ENCODE measurements around the gene ADO.

ADO gene

GRCh38 chr10:62811159-62811875 is 6.8 kb downstream of the ADO start:
- H3K9me3 ChIP-seq (ENCODE audit: control insufficient read depth in 1 of 2, low read length in 2 of 2) = no peaks in the 10 kb centered on the region
- no peak overlapping the region for H3K9ac ChIP-seq (ENCODE audit: low read depth in 1 of 2, low read length in 2 of 2)
- H3K27ac ChIP-seq (ENCODE audit: low read depth, low read length) = no peak overlapping the region
- H3K4me3 ChIP-seq (ENCODE audit: low read depth in 1 of 2, low read length in 2 of 2) = no peak overlapping the region
- H3K36me3 ChIP-seq (ENCODE audit: control insufficient read depth in 1 of 2, insufficient read depth in 2 of 2, low read length in 2 of 2) = no peaks in the 10 kb centered on the region
- H3K4me1 ChIP-seq (ENCODE audit: control insufficient read depth in 1 of 2, insufficient read depth in 2 of 2, low read length in 2 of 2) = peaks cover 30 to 31% of the 10 kb centered on the region in 2 donors
- peaks cover 22 to 23% of the 10 kb centered on the region in 2 donors for H3K27me3 ChIP-seq (ENCODE audit: control insufficient read depth in 1 of 2, insufficient read depth in 2 of 2, low read length in 2 of 2)

GRCh38 chr10:62812672-62813439 is 8.3 kb downstream of the ADO start:
- Histone ChIP-seq H3K27ac (ENCODE audit: low read depth, low read length) (no peak overlapping the region), H3K36me3 (ENCODE audit: control insufficient read depth in 1 of 2, insufficient read depth in 2 of 2, low read length in 2 of 2) (no peaks in the 10 kb centered on the region), H3K27me3 (ENCODE audit: control insufficient read depth in 1 of 2, insufficient read depth in 2 of 2, low read length in 2 of 2) (peaks cover 22 to 23% of the 10 kb centered on the region in 2 donors), H3K4me3 (ENCODE audit: low read depth in 1 of 2, low read length in 2 of 2) (no peak overlapping the region), H3K9ac (ENCODE audit: low read depth in 1 of 2, low read length in 2 of 2) (no peak overlapping the region), H3K9me3 (ENCODE audit: control insufficient read depth in 1 of 2, low read length in 2 of 2) (no peaks in the 10 kb centered on the region), H3K4me1 (ENCODE audit: control insufficient read depth in 1 of 2, insufficient read depth in 2 of 2, low read length in 2 of 2) (peaks cover 23 to 26% of the 10 kb centered on the region in 2 donors)

DNA sequence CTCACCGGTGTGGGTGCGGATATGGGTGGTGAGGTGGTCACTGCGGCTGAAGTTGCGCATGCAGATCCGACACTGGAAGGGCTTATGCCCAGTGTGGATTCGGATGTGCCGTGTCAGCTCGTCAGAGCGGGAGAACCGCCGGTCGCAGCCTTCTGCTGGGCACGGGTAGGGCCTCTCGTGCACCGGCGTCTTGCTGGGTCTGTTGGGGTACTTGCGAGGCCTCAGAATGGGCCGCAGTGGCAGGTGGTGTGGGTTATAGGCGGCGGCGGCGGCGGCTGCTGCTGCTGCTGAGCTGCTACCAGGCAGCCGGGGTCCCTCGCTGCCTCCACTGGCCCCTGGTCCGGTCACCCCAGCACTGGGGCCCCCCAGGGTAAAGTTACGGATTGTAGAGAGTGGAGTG is 8.9 kb downstream of the ADO start:
- H3K27ac ChIP-seq (ENCODE audit: low read depth, low read length) = no peak overlapping the region
- H3K27me3 ChIP-seq (ENCODE audit: control insufficient read depth in 1 of 2, insufficient read depth in 2 of 2, low read length in 2 of 2) = peaks cover 24 to 26% of the 10 kb centered on the region in 2 donors
- no peak overlapping the region for H3K4me3 ChIP-seq (ENCODE audit: low read depth in 1 of 2, low read length in 2 of 2)
- no peaks in the 10 kb centered on the region for H3K9me3 ChIP-seq (ENCODE audit: control insufficient read depth in 1 of 2, low read length in 2 of 2)
- no peaks in the 10 kb centered on the region for H3K36me3 ChIP-seq (ENCODE audit: control insufficient read depth in 1 of 2, insufficient read depth in 2 of 2, low read length in 2 of 2)
- H3K4me1 ChIP-seq (ENCODE audit: control insufficient read depth in 1 of 2, insufficient read depth in 2 of 2, low read length in 2 of 2) = peaks cover 22 to 30% of the 10 kb centered on the region in 2 donors
- H3K9ac ChIP-seq (ENCODE audit: low read depth in 1 of 2, low read length in 2 of 2) = no peak overlapping the region

- Histone ChIP-seq H3K27ac (ENCODE audit: low read depth, low read length) (no peak overlapping the region), H3K36me3 (ENCODE audit: control insufficient read depth in 1 of 2, insufficient read depth in 2 of 2, low read length in 2 of 2) (no peaks in the 10 kb centered on the region), H3K27me3 (ENCODE audit: control insufficient read depth in 1 of 2, insufficient read depth in 2 of 2, low read length in 2 of 2) (peaks cover 28 to 31% of the 10 kb centered on the region in 2 donors), H3K4me3 (ENCODE audit: low read depth in 1 of 2, low read length in 2 of 2) (no peak overlapping the region), H3K4me1 (ENCODE audit: control insufficient read depth in 1 of 2, insufficient read depth in 2 of 2, low read length in 2 of 2) (peaks cover 22 to 31% of the 10 kb centered on the region in 2 donors), H3K9ac (ENCODE audit: low read depth in 1 of 2, low read length in 2 of 2) (no peak overlapping the region), H3K9me3 (ENCODE audit: control insufficient read depth in 1 of 2, low read length in 2 of 2) (no peaks in the 10 kb centered on the region)
These were observed 9.5 kb downstream of the ADO start for GRCh38 chr10:62813981-62814380.

DNA sequence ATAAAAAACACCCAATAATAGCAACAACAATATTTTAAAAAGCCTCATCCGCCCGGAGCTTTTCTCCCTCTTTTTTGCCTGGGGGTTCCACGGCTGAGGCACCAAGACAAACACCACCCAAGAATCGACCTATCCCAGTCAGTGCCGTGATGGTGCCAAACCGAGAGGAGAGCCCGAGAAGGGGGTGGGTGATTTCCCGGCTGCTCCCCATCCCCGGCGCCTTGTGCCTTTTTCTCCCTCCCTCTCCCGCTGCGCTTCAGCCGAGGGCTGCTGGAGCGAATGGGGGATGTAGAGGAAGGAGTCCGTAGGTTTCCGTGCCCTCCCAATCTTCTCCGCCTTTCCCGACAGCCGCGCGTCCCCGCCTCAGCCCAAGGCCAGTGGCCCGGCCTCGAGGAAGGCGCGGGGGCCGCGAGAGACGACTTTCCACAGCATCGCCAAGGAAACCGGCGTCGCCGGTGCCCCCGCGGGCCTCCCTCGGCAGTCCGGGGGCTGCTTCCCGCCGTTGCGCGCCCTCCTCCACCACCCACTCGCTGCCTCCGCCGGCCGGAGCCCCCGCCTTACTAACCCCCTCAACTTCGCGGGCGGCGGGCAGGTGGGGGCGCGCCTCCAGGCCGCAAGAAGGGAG is 10.3 kb downstream of the ADO start:
- Histone ChIP-seq H3K4me1 (ENCODE audit: control insufficient read depth in 1 of 2, insufficient read depth in 2 of 2, low read length in 2 of 2) (peaks cover 25 to 31% of the 10 kb centered on the region in 2 donors), H3K27me3 (ENCODE audit: control insufficient read depth in 1 of 2, insufficient read depth in 2 of 2, low read length in 2 of 2) (peaks cover 37 to 40% of the 10 kb centered on the region in 2 donors), H3K9me3 (ENCODE audit: control insufficient read depth in 1 of 2, low read length in 2 of 2) (no peaks in the 10 kb centered on the region), H3K36me3 (ENCODE audit: control insufficient read depth in 1 of 2, insufficient read depth in 2 of 2, low read length in 2 of 2) (no peaks in the 10 kb centered on the region), H3K27ac (ENCODE audit: low read depth, low read length) (no peak overlapping the region), H3K4me3 (ENCODE audit: low read depth in 1 of 2, low read length in 2 of 2) (peak overlapping the region; percentile 76 to 81), H3K9ac (ENCODE audit: low read depth in 1 of 2, low read length in 2 of 2) (no peak overlapping the region)

GRCh38 chr10:62815381-62816075 is 11.0 kb downstream of the ADO start:
- Histone ChIP-seq H3K27me3 (ENCODE audit: control insufficient read depth in 1 of 2, insufficient read depth in 2 of 2, low read length in 2 of 2) (peaks cover 42 to 46% of the 10 kb centered on the region in 2 donors), H3K27ac (ENCODE audit: low read depth, low read length) (no peak overlapping the region), H3K4me3 (ENCODE audit: low read depth in 1 of 2, low read length in 2 of 2) (peak overlapping the region; percentile 76 to 81), H3K4me1 (ENCODE audit: control insufficient read depth in 1 of 2, insufficient read depth in 2 of 2, low read length in 2 of 2) (peaks cover 25 to 31% of the 10 kb centered on the region in 2 donors), H3K36me3 (ENCODE audit: control insufficient read depth in 1 of 2, insufficient read depth in 2 of 2, low read length in 2 of 2) (no peaks in the 10 kb centered on the region), H3K9me3 (ENCODE audit: control insufficient read depth in 1 of 2, low read length in 2 of 2) (no peaks in the 10 kb centered on the region), H3K9ac (ENCODE audit: low read depth in 1 of 2, low read length in 2 of 2) (peak overlapping the region; percentile 60 to 79)

- Histone ChIP-seq H3K9me3 (ENCODE audit: control insufficient read depth in 1 of 2, low read length in 2 of 2) (no peaks in the 10 kb centered on the region), H3K27ac (ENCODE audit: low read depth, low read length) (no peak overlapping the region), H3K4me3 (ENCODE audit: low read depth in 1 of 2, low read length in 2 of 2) (peak overlapping the region; percentile 76 to 81), H3K36me3 (ENCODE audit: control insufficient read depth in 1 of 2, insufficient read depth in 2 of 2, low read length in 2 of 2) (no peaks in the 10 kb centered on the region), H3K9ac (ENCODE audit: low read depth in 1 of 2, low read length in 2 of 2) (peak overlapping the region; percentile 60 to 79), H3K4me1 (ENCODE audit: control insufficient read depth in 1 of 2, insufficient read depth in 2 of 2, low read length in 2 of 2) (peaks cover 25 to 31% of the 10 kb centered on the region in 2 donors), H3K27me3 (ENCODE audit: control insufficient read depth in 1 of 2, insufficient read depth in 2 of 2, low read length in 2 of 2) (peaks cover 46 to 51% of the 10 kb centered on the region in 2 donors)
These were observed 11.5 kb downstream of the ADO start for GRCh38 chr10:62816076-62816330.

GRCh38 chr10:62816331-62817120 is 12.0 kb downstream of the ADO start, which contains the start of gene EGR2:
EGR2 (minus strand) TSS chr10:62816366; CDS start chr10:62816029, 337 bp downstream.
- Histone ChIP-seq H3K27me3 (ENCODE audit: control insufficient read depth in 1 of 2, insufficient read depth in 2 of 2, low read length in 2 of 2) (peaks cover 47 to 53% of the 10 kb centered on the region in 2 donors), H3K9me3 (ENCODE audit: control insufficient read depth in 1 of 2, low read length in 2 of 2) (no peaks in the 10 kb centered on the region), H3K9ac (ENCODE audit: low read depth in 1 of 2, low read length in 2 of 2) (peak within 1 kb of the TSS; percentile 60 to 79), H3K36me3 (ENCODE audit: control insufficient read depth in 1 of 2, insufficient read depth in 2 of 2, low read length in 2 of 2) (no peaks in the 10 kb centered on the region), H3K27ac (ENCODE audit: low read depth, low read length) (peak within 1 kb of the TSS; percentile 84), H3K4me3 (ENCODE audit: low read depth in 1 of 2, low read length in 2 of 2) (peak within 1 kb of the TSS; percentile 76 to 81), H3K4me1 (ENCODE audit: control insufficient read depth in 1 of 2, insufficient read depth in 2 of 2, low read length in 2 of 2) (peaks cover 25 to 31% of the 10 kb centered on the region in 2 donors)

- Histone ChIP-seq H3K27me3 (ENCODE audit: control insufficient read depth in 1 of 2, insufficient read depth in 2 of 2, low read length in 2 of 2) (peaks cover 47 to 53% of the 10 kb centered on the region in 2 donors), H3K4me3 (ENCODE audit: low read depth in 1 of 2, low read length in 2 of 2) (peak overlapping the region; percentile 76 to 81), H3K36me3 (ENCODE audit: control insufficient read depth in 1 of 2, insufficient read depth in 2 of 2, low read length in 2 of 2) (no peaks in the 10 kb centered on the region), H3K27ac (ENCODE audit: low read depth, low read length) (peak overlapping the region; percentile 84), H3K4me1 (ENCODE audit: control insufficient read depth in 1 of 2, insufficient read depth in 2 of 2, low read length in 2 of 2) (peaks cover 25 to 31% of the 10 kb centered on the region in 2 donors), H3K9ac (ENCODE audit: low read depth in 1 of 2, low read length in 2 of 2) (peak overlapping the region; percentile 60 to 79), H3K9me3 (ENCODE audit: control insufficient read depth in 1 of 2, low read length in 2 of 2) (no peaks in the 10 kb centered on the region)
These were observed 12.7 kb downstream of the ADO start for GRCh38 chr10:62817121-62817765.

All from duodenal mucosa (tissue), 2 donors.